ENCODE data around the gene HS2ST1. TPM values are rescaled to one million over a fixed set of nuclear protein-coding genes. Genes with fewer than 3 reads are reported as not detected.

HS2ST1 gene
- total RNA-seq, 1 experiment from 2014 or later: 35.0 TPM

- no peaks in the 10 kb centered on the region for H3K9me3 ChIP-seq (ENCODE audit: insufficient read depth, low read depth)
- peaks cover 7% of the 10 kb centered on the region; the same call in 1 of the 2 replicates for H4K20me1 ChIP-seq (ENCODE audit: insufficient read depth)
- intact Hi-C loops (cut with micrococcal nuclease; ENCODE audit: unreplicated experiment): no loop called here
- H3K4me2 ChIP-seq: no peak overlapping the region
- TF ChIP-seq EZH2 (IDR thresholded peaks at IDR 0.05; ENCODE audit: low read depth): no peak
- no peak for TF ChIP-seq CTCF (conservative IDR thresholded peaks at IDR 0.05)
- CTCF ChIA-PET: no interaction called here
- H3K27me3 ChIP-seq (ENCODE audit: insufficient read depth, low read depth): no peaks in the 10 kb centered on the region
- H3K9me2 ChIP-seq (ENCODE audit: insufficient read depth): no peaks in the 10 kb centered on the region
- no TSS peak for BruUV-seq (replicated peaks)
- peaks cover 11% of the 10 kb centered on the region; the same call in 1 of the 2 replicates for H3F3A ChIP-seq (ENCODE audit: insufficient read depth, low read depth)
- POLR2A ChIA-PET (ENCODE audit: unreplicated experiment): no interaction called here
- no peak overlapping the region for H3K4me3 ChIP-seq
- no peak overlapping the region for H2AFZ ChIP-seq
- no peak for DNase-seq
- peaks cover 4% of the 10 kb centered on the region; the same call in 1 of the 2 replicates for H3K79me2 ChIP-seq (ENCODE audit: low read depth)
- peaks cover 6% of the 10 kb centered on the region; the same call in 1 of the 2 replicates for H3K36me3 ChIP-seq (ENCODE audit: low read depth)
- peak overlapping the region; percentile 2; the same call in 1 of the 2 replicates for H3K27ac ChIP-seq
- peaks cover 11% of the 10 kb centered on the region for H3K4me1 ChIP-seq (replicated peaks; ENCODE audit: insufficient read depth)
Observed at GRCh38 chr1:86868477-86868876, 46.0 kb upstream of the HS2ST1 start.

- no TSS peak for BruUV-seq (replicated peaks)
- no peaks in the 10 kb centered on the region for H3K9me3 ChIP-seq (ENCODE audit: insufficient read depth, low read depth)
- H3K4me2 ChIP-seq: no peak overlapping the region
- H3K36me3 ChIP-seq (ENCODE audit: low read depth): peaks cover 6% of the 10 kb centered on the region; the same call in 1 of the 2 replicates
- intact Hi-C loops (cut with micrococcal nuclease; ENCODE audit: unreplicated experiment): no loop called here
- H3K27me3 ChIP-seq (ENCODE audit: insufficient read depth, low read depth): no peaks in the 10 kb centered on the region
- H3K27ac ChIP-seq: no peak overlapping the region
- H3K4me1 ChIP-seq (replicated peaks; ENCODE audit: insufficient read depth): peaks cover 11% of the 10 kb centered on the region
- peaks cover 7% of the 10 kb centered on the region; the same call in 1 of the 2 replicates for H4K20me1 ChIP-seq (ENCODE audit: insufficient read depth)
- no peak overlapping the region for H2AFZ ChIP-seq
- peaks cover 4% of the 10 kb centered on the region; the same call in 1 of the 2 replicates for H3K79me2 ChIP-seq (ENCODE audit: low read depth)
- peaks cover 11% of the 10 kb centered on the region; the same call in 1 of the 2 replicates for H3F3A ChIP-seq (ENCODE audit: insufficient read depth, low read depth)
- no peak for DNase-seq
- no peaks in the 10 kb centered on the region for H3K9me2 ChIP-seq (ENCODE audit: insufficient read depth)
- ChIA-PET CTCF (no interaction called here), POLR2A (ENCODE audit: unreplicated experiment) (no interaction called here)
- TF ChIP-seq EZH2 (IDR thresholded peaks at IDR 0.05; ENCODE audit: low read depth) (no peak), CTCF (conservative IDR thresholded peaks at IDR 0.05) (no peak)
- H3K4me3 ChIP-seq: no peak overlapping the region
Observed at GRCh38 chr1:86871001-86871400, 43.4 kb upstream of the HS2ST1 start.

- H3K4me3 ChIP-seq: no peak overlapping the region
- H3K27ac ChIP-seq: no peak overlapping the region
- peaks cover 11% of the 10 kb centered on the region; the same call in 1 of the 2 replicates for H3F3A ChIP-seq (ENCODE audit: insufficient read depth, low read depth)
- H4K20me1 ChIP-seq (ENCODE audit: insufficient read depth): no peaks in the 10 kb centered on the region
- H3K9me2 ChIP-seq (ENCODE audit: insufficient read depth): no peaks in the 10 kb centered on the region
- no peaks in the 10 kb centered on the region for H3K27me3 ChIP-seq (ENCODE audit: insufficient read depth, low read depth)
- BruUV-seq (replicated peaks): no TSS peak
- no peak for DNase-seq
- no peaks in the 10 kb centered on the region for H3K9me3 ChIP-seq (ENCODE audit: insufficient read depth, low read depth)
- no peak overlapping the region for H3K4me2 ChIP-seq
- CTCF ChIA-PET: no interaction called here
- TF ChIP-seq CTCF (conservative IDR thresholded peaks at IDR 0.05) (no peak), EZH2 (IDR thresholded peaks at IDR 0.05; ENCODE audit: low read depth) (no peak)
- no peak overlapping the region for H2AFZ ChIP-seq
- H3K79me2 ChIP-seq (ENCODE audit: low read depth): peaks cover 6% of the 10 kb centered on the region; the same call in 1 of the 2 replicates
- peaks cover 7% of the 10 kb centered on the region; the same call in 1 of the 2 replicates for H3K4me1 ChIP-seq (replicated peaks; ENCODE audit: insufficient read depth)
- peaks cover 9% of the 10 kb centered on the region; the same call in 1 of the 2 replicates for H3K36me3 ChIP-seq (ENCODE audit: low read depth)
- intact Hi-C loops (cut with micrococcal nuclease; ENCODE audit: unreplicated experiment): no loop called here
- POLR2A ChIA-PET (ENCODE audit: unreplicated experiment): no interaction called here
Observed at GRCh38 chr1:86872086-86872485, 42.3 kb upstream of the HS2ST1 start.

Data from PC-9 (cell line).